A673 (cell line): ENCODE data around the gene MOCOS. TPM values are rescaled to one million over a fixed set of nuclear protein-coding genes. Genes with fewer than 3 reads are reported as not detected.

Experiments used
- BruUV-seq: library from RNA; stranded (reverse); fragments of 400-500 nt; replicated peaks from 2 replicates; lab custom pipeline; 2021; lab: Mats Ljungman, UMichigan
- CTCF ChIA-PET: fragments of 300-600 bp; sonication (Branson Sonifier 250); formaldehyde crosslinking; loops from one replicate; lab custom pipeline; 2022; ENCODE audit warnings: antibody characterized with exemption; lab: Charles Lee
- POLR2A ChIA-PET: fragments of 300-600 bp; sonication (Branson Sonifier 250); formaldehyde crosslinking; loops from one replicate; lab custom pipeline; 2022; ENCODE audit warnings: antibody characterized with exemption; ENCODE audit not compliant: low non-redundant PET; lab: Charles Lee
- DNase-seq: peaks from one replicate; pipeline ENCODE4 v3.0.0-alpha.2; 2015; ENCODE audit warnings: low spot score
- H3K27ac ChIP-seq: fragments of 200-600 bp; sonication (generic); 2 replicates; pipeline ENCODE4 v1.5.1; 2016; ENCODE audit warnings: mixed run types, low read depth, mild to moderate bottlenecking, mixed read lengths, antibody characterized with exemption, low read length; ENCODE audit not compliant: poor library complexity, severe bottlenecking
- H3K27me3 ChIP-seq: fragments of 200-600 bp; sonication (generic); replicated peaks from 2 replicates; pipeline ENCODE4 v1.6.1; 2017; ENCODE audit warnings: mixed run types, low read depth, mild to moderate bottlenecking, mixed read lengths, antibody characterized with exemption, low read length; ENCODE audit not compliant: insufficient read depth, poor library complexity
- H3K36me3 ChIP-seq: fragments of 200-600 bp; sonication (generic); 2 replicates; pipeline ENCODE4 v1.6.1; 2016; ENCODE audit warnings: mixed run types, mild to moderate bottlenecking, mixed read lengths, antibody characterized with exemption, low read length; ENCODE audit not compliant: insufficient read depth, poor library complexity, severe bottlenecking
- H3K4me1 ChIP-seq: fragments of 200-600 bp; sonication (generic); 2 replicates; pipeline ENCODE4 v1.6.1; 2017; ENCODE audit warnings: mixed run types, mild to moderate bottlenecking, mixed read lengths, antibody characterized with exemption, low read length; ENCODE audit not compliant: insufficient read depth, poor library complexity, severe bottlenecking
- H3K4me3 ChIP-seq: fragments of 200-600 bp; sonication (generic); 2 replicates; pipeline ENCODE4 v1.5.1; 2016; ENCODE audit warnings: low read depth, mixed run types, mild to moderate bottlenecking, mixed read lengths, low read length; ENCODE audit not compliant: poor library complexity, severe bottlenecking
- H3K9me3 ChIP-seq: fragments of 200-600 bp; sonication (generic); 2 replicates; pipeline ENCODE4 v1.6.1; 2016; ENCODE audit warnings: mixed run types, low read depth, mild to moderate bottlenecking, mixed read lengths, antibody characterized with exemption, low read length; ENCODE audit not compliant: poor library complexity, severe bottlenecking
- CTCF ChIP-seq: fragments of 300-800, 200-600 bp; sonication (generic); conservative IDR thresholded peaks from 2 replicates; pipeline ENCODE4 v1.5.1; 2017; ENCODE audit warnings: low read depth, mild to moderate bottlenecking, antibody characterized with exemption, low read length, moderate library complexity, mixed read lengths
- EZH2 ChIP-seq: fragments of 200-600 bp; sonication (generic); IDR thresholded peaks from 2 replicates; pipeline ENCODE4 v1.6.1; 2017; ENCODE audit warnings: borderline replicate concordance, low read depth, mild to moderate bottlenecking, mixed read lengths, antibody characterized with exemption, low read length; ENCODE audit not compliant: poor library complexity, severe bottlenecking
- intact Hi-C: fragments of 100-400 bp; cut with micrococcal nuclease; formaldehyde crosslinking; loops from one replicate; pipeline ENCODE4 v1.10.0; 2022; ENCODE audit not compliant: unreplicated experiment
- total RNA-seq: library from RNA; stranded (reverse); gene quantifications from 2 replicates; pipeline ENCODE4 v1.2.3, GENCODE V29; 2021

MOCOS gene
- total RNA-seq, 1 experiment from 2014 or later = not detected

GRCh38 chr18:36271153-36271552 lies 83.9 kb downstream of the MOCOS start:
- no peaks in the 10 kb centered on the region for H3K36me3 ChIP-seq
- no peak overlapping the region for H3K4me3 ChIP-seq
- H3K9me3 ChIP-seq = no peaks in the 10 kb centered on the region
- H3K27ac ChIP-seq = no peak overlapping the region
- DNase-seq = no peak
- intact Hi-C loops = loop anchor here (1.0 kb wide), 1 partner anchor 19 kb away; no protein-coding TSS in a partner anchor
- CTCF ChIA-PET = no interaction called here
- POLR2A ChIA-PET = no interaction called here
- TF ChIP-seq EZH2 = no peak
- no peak for TF ChIP-seq CTCF
- H3K27me3 ChIP-seq = peaks cover 18% of the 10 kb centered on the region
- H3K4me1 ChIP-seq = no peaks in the 10 kb centered on the region
- no TSS peak for BruUV-seq

GRCh38 chr18:36273347-36273746 lies 86.0 kb downstream of the MOCOS start:
- no TSS peak for BruUV-seq
- no peaks in the 10 kb centered on the region for H3K4me1 ChIP-seq
- DNase-seq = no peak
- H3K27ac ChIP-seq = no peak overlapping the region
- no peaks in the 10 kb centered on the region for H3K9me3 ChIP-seq
- TF ChIP-seq CTCF (no peak), EZH2 (no peak)
- CTCF ChIA-PET = no interaction called here
- POLR2A ChIA-PET = no interaction called here
- H3K4me3 ChIP-seq = no peak overlapping the region
- H3K36me3 ChIP-seq = no peaks in the 10 kb centered on the region
- intact Hi-C loops = no loop called here
- H3K27me3 ChIP-seq = peaks cover 22% of the 10 kb centered on the region

- CTCF ChIA-PET = no interaction called here
- no peak for DNase-seq
- intact Hi-C loops = no loop called here
Observed at GRCh38 chr18:36274083-36274715, 86.9 kb downstream of the MOCOS start.

More at GRCh38 chr18:36274083-36274715, 86.9 kb downstream of the MOCOS start:
- no TSS peak for BruUV-seq
- H3K27me3 ChIP-seq = peaks cover 27% of the 10 kb centered on the region
- no peak overlapping the region for H3K27ac ChIP-seq
- H3K4me3 ChIP-seq = no peak overlapping the region
- no peaks in the 10 kb centered on the region for H3K9me3 ChIP-seq
- TF ChIP-seq CTCF = no peak
- TF ChIP-seq EZH2 = no peak
- POLR2A ChIA-PET = no interaction called here
- H3K36me3 ChIP-seq = no peaks in the 10 kb centered on the region
- no peaks in the 10 kb centered on the region for H3K4me1 ChIP-seq
